CD4-positive, alpha-beta T cell treated with Interleukin-17A for 4 hours (primary cell): ENCODE results near the gene ALG6.
"Not testable (repeated sequence)": the region's sequence is repeated elsewhere in the genome, so short reads cannot be mapped to it uniquely, and the experiment has no call there.

ENCODE experiments used
- DNase-seq: peaks from one replicate; pipeline ENCODE4 v3.0.0-alpha.2; 2020; ENCODE audit warnings: mixed read lengths

The ALG6 gene

GRCh38 chr1:63418101-63418500, 50.7 kb downstream of the ALG6 start:
- no peak for DNase-seq

GRCh38 chr1:63420746-63421145, 53.3 kb downstream of the ALG6 start:
- DNase-seq: not testable (repeated sequence)

- DNase-seq: no peak
These were observed 56.2 kb downstream of the ALG6 start for GRCh38 chr1:63423649-63424048.

- no peak for DNase-seq
These were observed 61.4 kb downstream of the ALG6 start for GRCh38 chr1:63428815-63429214.

GRCh38 chr1:63429281-63429680, 61.9 kb downstream of the ALG6 start:
- no peak for DNase-seq

GRCh38 chr1:63435161-63435560, 67.7 kb downstream of the ALG6 start:
- no peak for DNase-seq

GRCh38 chr1:63442141-63442475, 74.7 kb downstream of the ALG6 start:
- DNase-seq: no peak

- DNase-seq: no peak
These were observed 81.4 kb downstream of the ALG6 start for GRCh38 chr1:63448731-63449246.

- no peak for DNase-seq
These were observed 83.0 kb downstream of the ALG6 start for GRCh38 chr1:63450416-63450815.

GRCh38 chr1:63453232-63453631, 85.8 kb downstream of the ALG6 start:
- no peak for DNase-seq

- no peak for DNase-seq
These were observed 86.8 kb downstream of the ALG6 start for GRCh38 chr1:63454269-63454668.

GRCh38 chr1:63458750-63459149, 91.3 kb downstream of the ALG6 start:
- no peak for DNase-seq

GRCh38 chr1:63461661-63462230, 94.3 kb downstream of the ALG6 start:
- DNase-seq: no peak

GRCh38 chr1:63463248-63463647, 95.8 kb downstream of the ALG6 start:
- DNase-seq: no peak

GRCh38 chr1:63466181-63466580, 98.8 kb downstream of the ALG6 start:
- no peak for DNase-seq

- DNase-seq: no peak
These were observed 99.3 kb downstream of the ALG6 start for GRCh38 chr1:63466759-63467158.

- DNase-seq: not testable (repeated sequence)
These were observed 101.3 kb downstream of the ALG6 start for GRCh38 chr1:63468683-63469082.

GRCh38 chr1:63475761-63476160, 108.3 kb downstream of the ALG6 start:
- no peak for DNase-seq

- no peak for DNase-seq
These were observed 112.6 kb downstream of the ALG6 start for GRCh38 chr1:63480057-63480456.

GRCh38 chr1:63486629-63487028, 119.2 kb downstream of the ALG6 start:
- DNase-seq: no peak

- DNase-seq: no peak
These were observed 120.1 kb downstream of the ALG6 start for GRCh38 chr1:63487336-63488065.
